Testis (tissue), 2 donors: Measurements from ENCODE around the gene CGNL1.

Source experiments
- CTCF ChIP-seq, 3 experiments: fragments of 450-650 bp in 2 of 3; fragments of 200-600 bp in 1 of 3; sonication (generic) in 1 of 3; IDR thresholded peaks; one replicate each; pipeline ENCODE4 v1.5.1; 2016 to 2019; ENCODE audit warnings: antibody characterized with exemption in 3 of 3, mild to moderate bottlenecking in 2 of 3, moderate library complexity in 1 of 3
- POLR2A ChIP-seq: fragments of 450-650 bp; IDR thresholded peaks from one replicate; pipeline ENCODE4 v1.6.1; 2017; ENCODE audit warnings: antibody characterized with exemption, mild to moderate bottlenecking, moderate library complexity

- no peak for TF ChIP-seq CTCF (IDR thresholded peaks at IDR 0.05)
- TF ChIP-seq POLR2A = no peak
These were observed 220.1 kb downstream of the CGNL1 start for GRCh38 chr15:57596301-57596855.
